Epidermal melanocyte (primary cell): ENCODE data around the gene ZNF14.
A peak's percentile ranks its signal among the peaks of the same experiment; 100 is the strongest.
"Not testable (repeated sequence)": the region's sequence is repeated elsewhere in the genome, so short reads cannot be mapped to it uniquely, and the experiment has no call there.

Experiments used
- DNase-seq: peaks from one replicate; pipeline ENCODE4 v3.0.0; 2011; ENCODE audit warnings: low spot score; ENCODE audit not compliant: insufficient read length

Gene ZNF14

DNA sequence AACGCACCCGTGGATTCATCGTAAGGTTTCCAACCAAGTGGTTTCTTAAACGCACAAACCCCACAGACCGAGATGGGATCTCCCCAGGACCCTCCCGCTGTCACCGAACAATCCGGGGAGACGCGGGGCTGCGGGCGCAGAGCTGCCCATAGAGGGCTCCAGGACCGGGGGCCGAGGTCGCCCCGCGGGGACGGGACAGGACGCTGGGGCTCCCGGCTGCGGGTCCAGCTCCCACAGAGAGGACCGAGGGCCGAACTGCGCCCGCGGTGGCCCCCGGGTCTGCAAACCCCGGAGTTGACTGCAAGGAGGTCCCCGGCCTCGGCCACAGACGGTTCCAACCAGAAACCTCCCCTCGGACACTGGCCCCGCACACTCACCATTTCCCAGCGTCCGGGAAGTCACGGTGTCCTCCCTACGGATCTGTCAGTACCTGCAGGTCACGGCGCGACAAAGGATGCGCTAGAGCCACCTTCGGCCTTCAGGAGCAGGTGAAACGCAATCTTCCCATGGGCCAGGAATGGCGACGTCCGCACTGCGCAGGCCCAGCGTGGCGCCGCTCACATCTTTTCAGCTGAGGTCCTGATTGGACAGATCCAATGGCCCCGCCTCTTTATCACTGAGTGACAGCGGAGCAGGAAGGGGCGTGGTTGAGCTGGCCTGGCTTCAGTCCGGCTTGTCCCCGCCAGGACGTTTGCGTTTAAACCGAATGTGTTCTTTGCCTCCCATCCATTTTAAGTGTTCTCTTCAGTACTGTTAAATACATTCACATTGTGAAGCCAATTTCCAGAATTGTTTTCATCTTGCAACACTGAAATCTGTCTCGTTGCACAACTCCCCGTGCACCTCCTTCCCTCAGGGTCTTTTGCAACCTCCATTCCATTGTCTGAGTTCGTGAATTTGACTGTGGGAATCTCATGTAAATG lies at the start of gene ZNF14:
Gene ZNF14 (minus strand): TSS at position 534 of the 923 bp plus-strand sequence. CDS start 154 bp downstream, at position 380.
- peak; percentile 99 for DNase-seq

DNA sequence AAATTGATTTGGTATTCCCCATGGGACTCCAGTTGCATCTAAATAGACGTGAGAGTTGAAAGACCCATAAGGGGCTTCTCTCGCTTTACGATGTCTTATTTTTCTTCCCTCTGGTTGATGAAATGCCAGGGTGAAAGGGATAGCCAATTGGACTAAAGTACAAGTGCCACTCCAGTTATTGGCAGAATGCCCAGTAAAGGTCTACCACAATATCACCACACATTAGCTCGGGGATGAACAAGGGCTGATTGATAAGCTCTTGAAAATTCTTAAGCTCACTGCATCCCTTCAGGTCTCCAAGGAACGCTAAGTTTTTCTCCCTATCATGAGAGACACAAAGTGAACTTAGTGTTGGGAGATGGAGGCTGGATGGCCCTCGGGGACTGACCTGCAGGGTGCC lies 48.9 kb upstream of the ZNF14 start:
- not testable (repeated sequence) for DNase-seq

GRCh38 chr19:19778666-19779065 lies 45.8 kb upstream of the ZNF14 start:
- DNase-seq = no peak

GRCh38 chr19:19777692-19778091 lies 44.8 kb upstream of the ZNF14 start:
- no peak for DNase-seq

GRCh38 chr19:19776206-19777008 lies 43.5 kb upstream of the ZNF14 start:
- DNase-seq = peak; percentile 91

DNA sequence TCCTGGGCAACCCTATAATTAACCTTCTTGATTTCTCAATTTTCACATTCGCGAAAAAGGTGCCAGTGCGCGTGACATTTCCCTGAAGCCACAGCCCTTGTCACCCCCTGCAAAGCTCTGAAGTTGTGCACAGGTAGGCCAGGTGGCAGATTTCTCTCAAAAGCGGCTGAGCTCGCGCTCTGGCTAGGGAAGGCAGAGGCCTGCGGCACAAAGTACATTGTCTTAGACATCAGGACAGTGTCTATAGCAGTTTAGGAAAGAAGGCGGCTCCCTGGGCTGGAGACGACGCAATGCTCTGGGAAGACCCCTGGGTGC lies 42.9 kb upstream of the ZNF14 start:
- DNase-seq = no peak

DNA sequence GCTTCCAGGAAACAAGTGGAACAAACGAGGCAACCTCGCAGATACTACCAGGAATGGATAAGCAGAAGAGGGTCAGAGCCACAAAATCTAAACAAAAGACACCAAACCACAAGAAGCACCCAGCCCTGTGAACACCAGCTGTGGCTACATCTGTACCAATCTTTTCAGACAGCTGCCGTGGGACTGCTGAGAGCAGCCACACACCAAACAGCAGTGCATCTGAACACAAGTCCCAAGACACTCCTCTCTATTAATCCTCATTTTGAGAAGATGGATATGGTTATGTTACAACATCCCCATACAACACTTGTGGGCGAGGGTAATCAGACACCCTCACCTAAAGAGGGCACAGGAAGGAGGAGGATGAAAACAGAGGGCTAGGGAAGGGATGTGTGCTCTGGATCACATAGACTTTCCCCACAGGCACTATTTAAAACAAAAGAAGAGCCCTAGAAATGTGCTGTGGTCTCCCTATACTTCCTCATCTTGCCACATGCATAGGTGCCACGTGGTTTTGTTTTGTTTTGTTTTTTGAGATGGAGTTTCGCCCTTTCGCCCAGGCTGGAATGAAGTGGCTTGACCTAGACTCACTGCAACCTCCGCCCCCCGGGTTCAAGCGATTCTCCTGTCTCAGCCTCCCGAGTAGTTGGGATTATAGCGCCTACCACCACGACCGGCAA lies 41.6 kb upstream of the ZNF14 start:
- no peak for DNase-seq

- not testable (repeated sequence) for DNase-seq
These were observed 39.1 kb upstream of the ZNF14 start for GRCh38 chr19:19771963-19772362.

DNA sequence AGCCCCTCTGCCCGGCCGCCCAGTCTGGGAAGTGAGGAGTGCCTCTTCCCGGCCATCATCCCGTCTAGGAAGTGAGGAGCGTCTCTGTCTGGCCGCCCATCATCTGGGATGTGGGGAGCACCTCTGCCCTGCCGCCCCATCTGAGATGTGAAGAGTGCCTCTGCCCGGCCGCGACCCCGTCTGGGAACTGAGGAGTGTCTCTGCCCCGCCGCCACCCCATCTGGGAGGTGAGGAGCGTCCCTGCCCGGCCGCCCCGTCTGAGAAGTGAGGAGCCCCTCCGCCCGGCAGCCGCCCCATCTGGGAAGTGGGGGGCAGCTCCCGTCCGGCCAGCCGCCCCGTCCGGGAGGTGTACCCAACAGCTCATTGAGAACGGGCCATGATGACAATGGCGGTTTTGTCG lies 37.1 kb upstream of the ZNF14 start:
- DNase-seq = not testable (repeated sequence)

- DNase-seq = no peak
These were observed 25.3 kb upstream of the ZNF14 start for GRCh38 chr19:19758164-19758563.

GRCh38 chr19:19752760-19753403 lies 20.0 kb upstream of the ZNF14 start:
- no peak for DNase-seq

DNA sequence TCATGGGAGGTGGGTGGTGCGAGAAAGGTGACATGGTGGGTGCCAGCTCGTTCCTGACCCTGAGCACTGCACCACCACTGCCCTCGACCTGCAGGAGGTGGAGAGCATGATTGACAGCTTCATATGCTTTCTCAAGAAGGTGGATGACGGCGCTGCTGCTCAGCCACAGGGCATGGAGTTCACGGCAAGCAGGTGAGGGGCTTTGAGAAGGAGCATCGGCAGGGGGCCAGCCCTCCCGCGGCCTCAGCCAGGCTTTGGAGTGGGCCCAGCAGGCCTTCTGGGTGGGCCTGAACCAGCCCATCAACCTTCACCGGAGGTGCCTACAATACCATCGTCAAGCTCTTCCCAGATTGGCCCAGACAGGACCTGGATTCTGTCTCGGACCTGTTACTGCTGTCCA lies 18.9 kb upstream of the ZNF14 start:
- no peak for DNase-seq

- no peak for DNase-seq
These were observed 18.2 kb upstream of the ZNF14 start for GRCh38 chr19:19750842-19751790.

DNA sequence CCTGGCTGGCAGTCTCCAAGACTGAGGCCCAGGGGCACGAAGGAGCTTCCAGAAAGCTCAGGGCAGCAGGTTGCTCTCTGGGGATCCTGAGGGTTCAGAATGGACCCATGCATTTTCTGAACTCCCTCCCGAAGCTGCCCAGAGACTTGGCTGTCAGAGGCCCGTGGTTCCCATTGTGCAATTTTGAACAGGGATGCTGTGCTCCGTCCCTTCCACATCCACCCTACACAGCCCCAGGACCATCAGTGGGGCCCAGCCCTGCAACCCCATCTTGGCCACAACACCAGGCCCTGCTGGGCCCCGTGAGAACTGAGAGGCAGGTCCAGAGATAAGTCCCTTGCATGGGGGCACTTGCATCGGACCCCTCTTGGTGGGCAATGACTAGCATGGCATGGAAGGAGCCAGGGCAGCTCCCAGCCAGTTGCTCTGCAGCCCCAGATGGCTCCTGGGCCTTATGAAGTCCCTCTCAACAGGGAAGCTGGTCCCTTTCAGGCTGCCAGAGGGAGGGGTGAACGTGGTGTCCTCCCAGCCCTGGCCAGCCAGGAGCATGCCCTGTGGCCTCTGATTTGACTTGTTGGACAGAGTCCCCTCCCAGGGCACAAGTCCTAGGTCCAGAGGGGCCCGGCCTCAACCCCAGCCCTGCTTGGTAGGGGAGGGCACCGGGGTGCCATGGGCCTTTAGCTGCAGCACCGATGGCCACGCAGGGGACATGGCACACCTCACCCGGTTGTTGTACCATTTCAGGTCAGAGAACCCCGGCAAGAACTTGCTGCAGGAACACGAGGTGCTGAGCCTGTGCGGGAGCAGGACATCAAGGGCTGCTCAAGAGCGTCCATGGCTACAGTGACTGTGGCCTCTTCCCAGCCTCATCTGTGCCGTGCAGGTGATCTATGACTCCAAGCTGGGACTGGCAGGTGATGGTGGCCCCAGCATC lies 17.3 kb upstream of the ZNF14 start:
- no peak for DNase-seq

DNA sequence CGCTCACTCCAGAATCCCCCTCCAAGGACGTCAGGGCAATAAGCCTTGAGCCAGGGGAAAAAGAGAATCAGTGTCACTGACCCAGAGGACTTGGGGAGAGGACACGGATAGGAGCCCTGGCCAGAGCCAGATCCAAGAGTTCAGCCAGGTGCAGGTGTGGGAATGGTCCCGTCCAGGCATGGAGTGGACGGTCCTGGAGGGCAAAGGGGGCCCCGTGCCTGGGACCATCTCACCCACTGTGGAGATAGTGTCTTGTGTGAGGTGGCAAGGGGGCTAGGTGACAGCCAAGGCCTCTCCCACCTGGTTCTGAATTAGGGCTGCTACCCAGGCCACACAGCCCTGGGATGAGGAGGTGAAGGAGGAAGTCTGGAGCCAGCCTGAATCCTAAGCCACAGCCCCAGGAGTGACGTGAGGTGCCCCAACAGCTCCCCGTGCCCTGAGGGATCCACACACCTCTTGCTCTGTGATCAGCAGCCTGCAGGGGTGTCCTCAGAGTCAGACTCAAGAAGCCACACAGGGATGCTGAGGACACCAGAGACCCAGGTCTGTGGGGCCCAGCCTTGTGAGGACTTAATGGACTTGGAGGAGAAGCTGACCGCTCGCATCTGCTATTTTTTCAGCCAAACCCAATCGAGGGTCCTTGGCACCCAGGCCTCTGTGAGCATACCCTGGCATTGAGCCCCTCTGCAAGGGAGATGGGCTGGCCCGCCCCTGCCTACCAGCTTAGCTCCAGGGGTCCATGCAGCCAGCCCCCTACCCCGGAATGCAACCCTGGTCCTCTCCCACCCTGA lies 16.4 kb upstream of the ZNF14 start:
- DNase-seq = no peak

- DNase-seq = no peak
These were observed 15.5 kb upstream of the ZNF14 start for GRCh38 chr19:19748249-19748938.

DNA sequence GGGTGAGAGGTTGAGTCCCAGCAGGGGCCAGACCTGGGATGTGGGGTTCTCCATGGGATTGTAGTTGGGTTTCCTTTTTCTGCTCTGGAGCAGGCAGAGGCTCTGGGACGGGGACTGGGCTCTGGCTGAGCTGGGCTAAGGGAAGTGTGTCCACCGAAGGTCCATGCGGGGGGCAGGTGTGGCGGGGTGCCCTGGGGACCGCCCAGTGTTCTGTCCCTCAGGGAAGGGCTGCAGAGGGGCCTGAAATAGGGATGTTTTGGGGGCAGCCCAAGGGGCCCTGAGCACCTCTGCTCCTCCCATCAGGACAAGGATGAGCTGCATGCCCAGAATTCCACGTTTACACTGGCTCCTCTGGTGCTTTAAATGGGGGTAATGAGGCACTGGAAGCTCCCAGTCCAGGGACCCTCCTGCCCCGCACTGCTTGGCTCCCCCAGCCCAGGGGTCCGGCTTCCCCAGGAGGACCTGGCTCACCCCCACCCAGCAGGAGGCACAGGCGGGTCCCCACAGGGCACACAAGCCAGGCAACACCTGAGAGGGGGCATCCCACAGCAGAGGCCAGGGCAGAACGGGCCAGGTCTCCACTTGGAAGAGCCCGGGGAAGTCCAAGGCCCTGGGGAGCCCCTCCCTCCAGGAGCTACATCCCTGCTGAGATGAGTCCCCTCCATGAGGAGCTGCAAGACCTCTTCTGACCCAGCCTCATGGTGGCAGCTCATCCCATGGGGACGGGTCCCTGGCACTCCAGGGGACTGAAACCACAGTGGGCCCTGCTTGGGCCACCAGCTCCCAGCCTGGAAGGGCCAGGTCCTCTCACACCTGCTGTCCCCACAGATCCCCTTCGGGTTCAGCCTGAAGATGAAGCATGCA lies 14.7 kb upstream of the ZNF14 start:
- DNase-seq = no peak
